SK-N-SH treated with all-trans-retinoic acid at 6 μM for 48 hours (cell line): Measurements from ENCODE around the gene GRAMD1C.

Experiments
- CSDC2 ChIP-seq: fragments of 250-450 bp; sonication (Bioruptor Pico); IDR thresholded peaks from 2 replicates; pipeline ENCODE4 v1.5.0; 2020; ENCODE audit warnings: mild to moderate bottlenecking, moderate library complexity
- GLIS3 ChIP-seq: fragments of 250-450 bp; sonication (Bioruptor Pico); IDR thresholded peaks from 2 replicates; pipeline ENCODE4 v1.5.0; 2020; ENCODE audit warnings: mild to moderate bottlenecking, moderate library complexity
- OSR1 ChIP-seq: fragments of 250-450 bp; sonication (Bioruptor Pico); IDR thresholded peaks from 2 replicates; pipeline ENCODE4 v1.8.0; 2022; ENCODE audit warnings: moderate library complexity, mild to moderate bottlenecking, inconsistent platforms
- SNAI2 ChIP-seq: fragments of 250-450 bp; sonication (Bioruptor Pico); IDR thresholded peaks from 2 replicates; pipeline ENCODE4 v1.5.0; 2020; ENCODE audit warnings: mild to moderate bottlenecking, moderate library complexity
- TOX ChIP-seq: fragments of 250-450 bp; sonication (Bioruptor Pico); IDR thresholded peaks from 2 replicates; pipeline ENCODE4 v1.8.0; 2021; ENCODE audit warnings: mild to moderate bottlenecking, moderate library complexity, borderline replicate concordance
- ZC3H10 ChIP-seq: fragments of 250-450 bp; sonication (Bioruptor Pico); IDR thresholded peaks from 2 replicates; pipeline ENCODE4 v1.5.1; 2021; ENCODE audit warnings: mild to moderate bottlenecking, moderate library complexity
- TF ChIP-seq, protein P1 (sequence below): fragments of 250-450 bp; sonication (Bioruptor Pico); IDR thresholded peaks from 2 replicates; pipeline ENCODE4 v1.8.0; 2020; ENCODE audit warnings: mild to moderate bottlenecking, moderate library complexity, borderline replicate concordance

DNA sequence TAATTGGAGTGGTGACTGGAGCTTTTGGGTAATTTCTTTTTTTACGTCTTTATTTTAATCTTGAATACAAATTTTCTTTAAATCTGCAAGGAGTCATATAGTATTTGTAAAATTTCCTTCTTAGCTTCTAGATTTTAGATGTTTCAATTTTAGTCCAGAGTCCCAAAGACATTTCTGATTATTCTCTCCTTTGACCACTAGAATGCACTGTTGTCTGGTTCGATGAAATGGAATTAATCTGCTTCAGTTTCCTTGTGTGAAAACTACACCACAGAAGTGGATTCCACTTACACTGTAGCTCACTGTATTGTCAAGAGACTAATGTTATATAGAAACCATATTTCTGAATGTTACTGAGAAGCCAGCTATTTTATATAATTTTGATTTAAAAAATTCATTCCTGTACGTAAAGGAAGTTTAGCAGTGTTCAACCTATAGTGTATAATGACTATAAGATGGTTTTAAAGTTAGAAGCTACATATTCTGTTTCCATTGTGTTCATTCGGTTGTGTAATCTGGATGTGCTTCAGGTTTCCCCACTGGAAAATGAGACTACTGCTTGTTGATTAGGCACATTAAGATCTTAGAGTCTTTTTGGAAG lies 6.1 kb downstream of the GRAMD1C start:
- TF ChIP-seq TOX (CRISPR knock-in tag) (no peak), SNAI2 (CRISPR knock-in tag) (no peak), GLIS3 (no peak), CSDC2 (CRISPR knock-in tag) (no peak), OSR1 (CRISPR knock-in tag) (no peak), ZC3H10 (CRISPR knock-in tag) (no peak)
- TF ChIP-seq, protein P1, sequence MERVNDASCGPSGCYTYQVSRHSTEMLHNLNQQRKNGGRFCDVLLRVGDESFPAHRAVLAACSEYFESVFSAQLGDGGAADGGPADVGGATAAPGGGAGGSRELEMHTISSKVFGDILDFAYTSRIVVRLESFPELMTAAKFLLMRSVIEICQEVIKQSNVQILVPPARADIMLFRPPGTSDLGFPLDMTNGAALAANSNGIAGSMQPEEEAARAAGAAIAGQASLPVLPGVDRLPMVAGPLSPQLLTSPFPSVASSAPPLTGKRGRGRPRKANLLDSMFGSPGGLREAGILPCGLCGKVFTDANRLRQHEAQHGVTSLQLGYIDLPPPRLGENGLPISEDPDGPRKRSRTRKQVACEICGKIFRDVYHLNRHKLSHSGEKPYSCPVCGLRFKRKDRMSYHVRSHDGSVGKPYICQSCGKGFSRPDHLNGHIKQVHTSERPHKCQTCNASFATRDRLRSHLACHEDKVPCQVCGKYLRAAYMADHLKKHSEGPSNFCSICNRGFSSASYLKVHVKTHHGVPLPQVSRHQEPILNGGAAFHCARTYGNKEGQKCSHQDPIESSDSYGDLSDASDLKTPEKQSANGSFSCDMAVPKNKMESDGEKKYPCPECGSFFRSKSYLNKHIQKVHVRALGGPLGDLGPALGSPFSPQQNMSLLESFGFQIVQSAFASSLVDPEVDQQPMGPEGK (CRISPR knock-in tag), result no peak
